Vagina (tissue), 2 donors: ENCODE measurements around the gene GREB1.

Experiments
- POLR2A ChIP-seq, 2 donors: fragments of 450-650 bp; IDR thresholded peaks; one replicate each; pipeline ENCODE4 v1.6.1; 2017; ENCODE audit warnings: antibody characterized with exemption in 2 of 2, mild to moderate bottlenecking in 2 of 2, moderate library complexity in 2 of 2
- POLR2AphosphoS5 ChIP-seq, 2 donors: sonication (generic); formaldehyde crosslinking; IDR thresholded peaks; one replicate each; pipeline ENCODE4 v1.9.0; 2017; ENCODE audit warnings: antibody characterized with exemption in 2 of 2, mild to moderate bottlenecking in 2 of 2, low read depth in 1 of 2; ENCODE audit not compliant: insufficient read depth in 1 of 2
- TF ChIP-seq, protein P1 (sequence below), 3 experiments: fragments of 450-650 bp in 2 of 3; fragments of 200-600 bp in 1 of 3; sonication (generic) in 1 of 3; IDR thresholded peaks; one replicate each; pipeline ENCODE4 v1.5.1; 2017 to 2019; ENCODE audit warnings: antibody characterized with exemption in 3 of 3, mild to moderate bottlenecking in 2 of 3, moderate library complexity in 2 of 3

DNA sequence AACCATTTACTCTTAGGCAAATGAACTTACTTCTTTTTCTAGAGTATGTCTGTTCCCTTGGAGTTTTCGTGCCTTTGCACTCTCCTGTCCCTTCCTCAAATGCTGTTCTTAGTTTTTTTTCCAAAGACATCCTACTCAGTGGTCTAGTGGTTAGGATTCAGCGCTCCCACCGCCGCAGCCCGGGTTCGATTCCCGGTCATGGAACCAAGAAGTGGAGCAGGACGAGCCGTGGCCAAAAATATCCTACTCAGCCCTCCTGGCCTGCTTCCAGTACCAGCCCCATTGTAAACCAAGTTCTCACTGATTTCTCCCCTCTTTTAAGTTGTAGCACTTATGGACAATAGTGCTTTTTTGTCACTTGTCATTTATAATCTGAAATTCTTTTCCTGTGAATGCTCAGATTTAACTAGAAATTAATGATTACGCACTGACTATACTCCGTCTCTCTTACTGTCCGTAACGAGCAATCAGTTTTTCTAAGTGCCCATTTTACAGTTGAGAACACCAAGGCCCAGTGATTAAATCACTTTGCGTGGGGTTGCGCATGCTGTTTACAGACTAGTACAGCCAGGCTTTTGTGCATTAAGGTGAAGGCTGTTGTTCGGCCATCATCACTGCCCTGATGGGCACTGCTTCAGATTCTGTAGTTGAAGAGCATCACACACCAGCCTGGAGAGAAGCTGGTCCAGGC is 17.9 kb downstream of the GREB1 start:
- TF ChIP-seq, protein P1, sequence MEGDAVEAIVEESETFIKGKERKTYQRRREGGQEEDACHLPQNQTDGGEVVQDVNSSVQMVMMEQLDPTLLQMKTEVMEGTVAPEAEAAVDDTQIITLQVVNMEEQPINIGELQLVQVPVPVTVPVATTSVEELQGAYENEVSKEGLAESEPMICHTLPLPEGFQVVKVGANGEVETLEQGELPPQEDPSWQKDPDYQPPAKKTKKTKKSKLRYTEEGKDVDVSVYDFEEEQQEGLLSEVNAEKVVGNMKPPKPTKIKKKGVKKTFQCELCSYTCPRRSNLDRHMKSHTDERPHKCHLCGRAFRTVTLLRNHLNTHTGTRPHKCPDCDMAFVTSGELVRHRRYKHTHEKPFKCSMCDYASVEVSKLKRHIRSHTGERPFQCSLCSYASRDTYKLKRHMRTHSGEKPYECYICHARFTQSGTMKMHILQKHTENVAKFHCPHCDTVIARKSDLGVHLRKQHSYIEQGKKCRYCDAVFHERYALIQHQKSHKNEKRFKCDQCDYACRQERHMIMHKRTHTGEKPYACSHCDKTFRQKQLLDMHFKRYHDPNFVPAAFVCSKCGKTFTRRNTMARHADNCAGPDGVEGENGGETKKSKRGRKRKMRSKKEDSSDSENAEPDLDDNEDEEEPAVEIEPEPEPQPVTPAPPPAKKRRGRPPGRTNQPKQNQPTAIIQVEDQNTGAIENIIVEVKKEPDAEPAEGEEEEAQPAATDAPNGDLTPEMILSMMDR (IDR thresholded peaks at IDR 0.05), result no peak
- TF ChIP-seq POLR2A (IDR thresholded peaks at IDR 0.05), result no peak
- no peak for TF ChIP-seq POLR2AphosphoS5 (IDR thresholded peaks at IDR 0.05; ENCODE audit: insufficient read depth in 1 of 2, low read depth in 1 of 2)
